ENCODE data around the gene SEC61B.
"Not testable (repeated sequence)": the region's sequence is repeated elsewhere in the genome, so short reads cannot be mapped to it uniquely, and the experiment has no call there.

The SEC61B gene

DNA sequence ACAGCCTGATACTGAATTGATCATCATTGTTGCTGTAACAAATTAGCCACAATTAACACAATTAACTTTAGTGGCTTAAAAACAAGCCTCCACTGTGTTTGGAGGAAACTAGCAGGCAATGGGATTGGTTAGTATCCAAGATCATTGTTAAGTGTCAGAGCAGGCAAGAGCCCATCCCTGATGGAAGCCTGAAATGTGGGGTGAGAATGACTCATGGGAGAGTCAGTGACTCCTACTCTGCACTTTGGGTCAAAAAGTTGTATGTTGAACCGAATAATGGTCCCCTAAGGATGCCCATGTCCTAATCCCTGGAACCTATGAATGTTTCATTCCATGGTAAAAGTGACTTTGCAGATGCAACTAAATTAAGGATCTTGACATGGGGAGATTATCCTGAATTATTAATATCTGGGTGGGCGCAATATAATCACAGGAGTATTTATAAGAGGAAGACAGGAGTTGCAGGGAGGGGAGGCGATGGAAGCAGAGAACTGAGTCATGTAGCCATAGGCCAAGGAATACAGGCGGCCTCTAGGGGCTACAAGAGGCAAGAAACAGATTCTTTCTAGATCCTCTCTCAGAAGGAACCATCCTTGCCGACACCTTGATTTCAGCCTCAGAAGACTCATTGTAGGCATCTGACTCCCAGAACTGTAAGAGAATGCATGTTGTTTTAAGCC is 29.2 kb upstream of the SEC61B start:
- DNase-seq = no peak

GRCh38 chr9:99193466-99193821 is 28.6 kb upstream of the SEC61B start:
- no peak for DNase-seq

GRCh38 chr9:99196484-99196883 is 25.6 kb upstream of the SEC61B start:
- DNase-seq = not testable (repeated sequence)

DNA sequence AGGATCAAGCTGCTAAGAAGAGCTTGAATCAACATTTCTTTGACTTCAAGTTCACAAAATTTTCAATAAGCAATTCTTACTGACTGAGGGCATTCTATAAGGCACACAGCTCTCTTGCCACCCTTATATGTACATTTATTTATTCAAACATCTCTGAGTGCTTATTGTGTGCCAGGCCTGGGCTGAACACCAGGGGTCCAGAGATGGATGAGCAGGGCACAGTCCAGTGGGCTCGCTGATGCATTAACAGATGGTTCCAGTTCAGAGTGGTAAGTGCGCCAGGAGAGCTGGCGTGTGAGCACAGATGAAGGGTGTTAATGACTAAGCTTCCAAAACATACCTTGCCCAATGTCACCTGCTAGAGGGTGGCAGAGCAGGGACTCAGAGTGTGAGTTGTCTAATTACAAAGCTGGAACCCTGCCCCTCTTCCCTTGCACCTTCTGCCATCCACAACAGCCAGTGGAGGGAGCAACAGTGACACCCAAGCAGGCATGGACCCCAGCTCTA is 24.9 kb upstream of the SEC61B start:
- DNase-seq = no peak

- no peak for DNase-seq
Measured at GRCh38 chr9:99197987-99198386, 24.1 kb upstream of the SEC61B start.

DNA sequence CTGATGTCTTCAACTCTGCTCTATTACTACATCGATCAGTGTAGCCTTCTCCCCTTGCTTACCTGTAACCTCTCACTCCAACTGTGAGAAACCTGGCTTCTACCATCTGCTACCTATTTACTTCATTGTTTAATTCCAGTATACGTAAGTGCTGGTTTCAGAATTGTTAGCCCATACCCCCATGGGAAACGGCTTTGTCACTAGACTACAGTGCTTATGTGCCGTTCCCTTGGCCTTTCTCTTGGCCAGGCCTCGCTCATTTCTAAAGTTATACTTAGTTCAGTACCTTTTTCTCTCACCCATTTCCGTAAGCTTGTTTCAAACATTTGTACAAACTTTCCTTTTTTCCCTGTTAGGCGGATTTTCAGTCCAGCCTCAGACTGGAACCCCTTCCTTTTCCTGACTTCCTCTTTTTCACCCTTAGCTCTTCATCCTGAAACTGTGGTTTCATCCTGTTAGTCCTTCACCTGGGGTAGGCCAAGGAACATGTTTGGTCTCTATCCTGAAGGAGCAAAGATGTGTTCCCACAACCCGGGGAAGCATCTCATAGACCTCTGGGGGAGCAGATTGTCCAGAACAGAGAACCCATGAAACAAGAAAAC is 22.0 kb upstream of the SEC61B start:
- no peak for DNase-seq

DNA sequence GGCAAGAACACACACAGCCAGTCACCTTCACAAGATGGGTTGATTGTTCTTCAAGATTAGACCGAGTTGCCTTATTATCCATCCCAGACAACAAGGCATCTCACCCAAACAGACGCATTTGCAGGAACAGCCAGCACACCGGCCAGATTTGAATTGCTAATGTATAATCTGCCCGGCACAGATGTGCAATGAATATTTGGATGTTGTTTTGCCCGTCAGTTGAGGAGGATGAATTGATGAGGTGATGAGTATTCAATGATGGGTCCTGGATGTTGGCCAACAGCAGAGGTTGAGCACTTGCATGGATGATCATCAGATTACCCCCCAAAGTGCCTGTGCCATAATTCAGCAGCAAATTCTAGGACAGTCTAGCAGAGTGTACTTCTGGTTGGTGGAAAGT is 20.5 kb upstream of the SEC61B start:
- DNase-seq = no peak

- DNase-seq = no peak
Measured at GRCh38 chr9:99210572-99210971, 11.5 kb upstream of the SEC61B start.

- DNase-seq = no peak
Measured at GRCh38 chr9:99211746-99212145, 10.3 kb upstream of the SEC61B start.

DNA sequence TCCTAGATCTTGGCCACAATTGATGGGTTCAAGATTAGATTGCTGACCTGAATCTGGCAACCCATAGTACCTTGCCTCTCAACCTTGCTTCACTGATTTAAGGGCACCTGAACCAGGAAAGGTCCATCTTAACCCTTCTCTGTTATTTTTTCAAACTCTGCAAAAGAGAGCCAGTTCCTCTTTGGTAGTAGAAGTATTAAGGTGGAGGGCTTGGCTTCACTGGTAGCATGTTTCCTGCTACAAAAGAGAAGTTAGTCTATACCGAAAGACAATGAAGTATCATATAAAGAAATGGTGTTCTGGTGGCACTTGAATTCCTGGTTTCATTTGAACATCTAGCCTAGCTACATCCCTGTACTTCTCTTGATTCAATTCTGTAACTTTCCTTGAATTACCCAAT is 8.9 kb upstream of the SEC61B start:
- DNase-seq = no peak

DNA sequence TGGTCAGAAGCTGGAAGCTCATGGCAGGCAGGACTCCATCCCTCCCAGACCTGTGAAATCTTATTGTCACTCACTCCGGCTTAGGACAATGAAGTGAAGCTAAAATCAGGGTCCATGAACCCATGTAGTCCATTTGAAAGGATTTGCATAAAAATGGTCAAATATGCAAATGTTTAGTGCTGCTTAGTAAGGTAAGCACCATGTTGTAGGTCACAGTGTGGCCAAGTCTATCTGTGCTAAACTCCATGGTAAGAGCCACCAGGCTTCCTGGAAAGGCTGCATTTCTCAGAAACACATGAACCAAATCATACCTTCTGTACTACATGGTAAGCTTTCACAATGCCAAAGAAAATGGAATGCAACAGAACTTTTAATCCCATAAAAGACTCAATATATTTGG is 6.0 kb upstream of the SEC61B start:
- no peak for DNase-seq

DNA sequence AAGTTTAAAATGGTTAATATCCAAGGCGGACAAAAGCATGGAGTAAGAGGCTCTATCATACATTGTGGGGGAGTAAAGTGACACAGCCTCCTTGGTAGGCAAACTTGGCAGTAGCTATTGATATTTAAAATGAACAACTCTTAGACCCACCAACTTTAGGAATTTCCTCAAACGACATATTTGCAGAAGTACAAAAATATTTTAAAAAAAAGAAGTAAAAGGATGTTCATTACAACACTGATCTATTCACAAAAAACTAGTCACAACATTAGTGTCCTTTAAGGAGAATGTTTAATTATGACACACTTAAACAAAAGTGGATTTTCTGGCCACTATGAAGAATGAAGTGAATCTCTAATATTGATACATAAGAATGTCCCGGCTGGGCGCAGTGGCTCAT is 2.1 kb upstream of the SEC61B start:
- DNase-seq = no peak

- DNase-seq = no peak
Measured at GRCh38 chr9:99221266-99221620, 839 bp upstream of the SEC61B start.

- no peak for DNase-seq
Measured at GRCh38 chr9:99222416-99223270, 561 bp downstream of the SEC61B start.

GRCh38 chr9:99224445-99224844 is 2.4 kb downstream of the SEC61B start:
- DNase-seq = no peak

GRCh38 chr9:99226054-99226453 is 4.0 kb downstream of the SEC61B start:
- no peak for DNase-seq

DNA sequence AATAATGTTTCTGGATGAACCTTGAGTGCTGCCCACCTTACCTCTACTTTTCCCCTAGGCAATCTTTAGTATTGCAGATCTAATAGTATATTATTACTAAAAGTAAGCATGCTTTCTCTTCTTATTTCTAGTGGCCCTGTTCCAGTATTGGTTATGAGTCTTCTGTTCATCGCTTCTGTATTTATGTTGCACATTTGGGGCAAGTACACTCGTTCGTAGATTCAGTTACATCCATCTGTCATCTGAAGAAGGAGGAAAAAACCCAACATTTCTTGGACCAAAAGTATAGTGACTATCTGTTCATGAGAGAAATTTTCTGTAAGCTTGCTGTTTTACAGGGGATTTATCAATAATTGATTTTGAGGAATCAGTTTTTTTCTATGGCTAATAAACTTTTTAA is 8.1 kb downstream of the SEC61B start:
- no peak for DNase-seq

DNA sequence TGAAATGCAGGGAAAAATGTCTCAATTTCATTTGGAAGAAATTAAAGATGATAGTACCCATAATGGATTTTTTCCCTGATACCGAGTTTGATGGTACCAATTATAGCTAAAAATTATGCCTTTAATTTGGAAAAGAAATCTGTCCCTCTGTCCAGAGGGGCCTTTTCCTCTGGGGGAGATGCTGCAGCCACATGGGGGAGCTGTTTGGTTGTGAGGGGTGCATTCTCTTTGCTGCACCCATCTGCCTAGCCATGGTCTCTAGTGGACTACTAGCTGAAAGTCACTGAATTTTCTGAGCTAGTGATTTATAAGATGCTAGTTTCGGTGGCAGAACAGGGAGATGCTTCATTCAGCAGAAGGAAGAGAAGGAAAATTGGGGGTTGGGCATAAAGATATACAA is 9.6 kb downstream of the SEC61B start:
- no peak for DNase-seq

- DNase-seq = no peak
Measured at GRCh38 chr9:99234618-99235017, 12.5 kb downstream of the SEC61B start.

DNA sequence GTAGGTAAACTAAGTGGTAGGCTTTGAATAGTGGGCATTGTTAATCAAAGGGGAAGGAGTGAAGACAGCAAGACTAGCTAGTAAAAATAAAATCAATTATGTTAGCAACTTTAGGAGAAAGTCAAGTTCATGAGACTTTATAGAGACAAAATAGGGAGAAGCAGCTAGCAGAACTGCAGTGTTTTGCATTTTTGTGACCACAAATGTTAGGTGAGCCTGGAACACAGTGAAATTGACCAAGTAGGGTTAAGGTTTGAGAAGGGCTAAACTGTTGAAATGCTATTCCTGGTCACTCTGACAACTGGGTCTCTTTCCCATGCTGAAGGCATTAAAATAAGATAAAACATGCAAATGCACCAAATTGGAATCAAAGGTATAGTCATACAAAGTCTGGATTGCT is 13.0 kb downstream of the SEC61B start:
- no peak for DNase-seq

GRCh38 chr9:99235926-99236634 is 14.0 kb downstream of the SEC61B start:
- DNase-seq = no peak

DNA sequence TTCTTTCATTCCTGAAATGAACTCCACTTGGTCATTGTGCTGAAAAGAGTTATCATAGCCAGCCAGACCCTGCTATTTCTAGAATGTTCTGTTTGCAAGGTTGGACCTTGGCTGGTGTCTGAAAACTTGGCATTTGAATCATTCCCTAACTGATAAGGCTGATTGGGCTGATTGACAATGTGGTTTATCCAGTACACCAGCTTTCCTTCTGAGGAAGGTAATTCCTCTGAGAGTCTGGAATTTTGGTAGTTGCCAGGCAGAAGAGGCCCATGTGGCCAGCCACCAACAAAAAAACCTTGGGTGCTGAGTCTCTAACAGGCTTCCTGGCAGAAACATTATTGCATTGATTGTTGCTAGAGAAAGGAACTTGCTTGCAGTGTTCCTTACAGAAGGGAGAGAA is 15.3 kb downstream of the SEC61B start:
- no peak for DNase-seq

GRCh38 chr9:99237849-99238248 is 15.8 kb downstream of the SEC61B start:
- DNase-seq = not testable (repeated sequence)

All from activated effector memory CD4-positive, alpha-beta T cell treated with Interleukin-2 at 50 U/mL for 16 hours (primary cell).